HepG2 (cell line): ENCODE data around the gene RTEL1. TPM values are rescaled to one million over a fixed set of nuclear protein-coding genes. Genes with fewer than 3 reads are reported as not detected.

Experiments used
- BRF2 ChIP-seq: sonication (generic); formaldehyde crosslinking; IDR thresholded peaks from 2 replicates; pipeline ENCODE4 v1.8.1; 2022; ENCODE audit warnings: mild to moderate bottlenecking, missing genetic modification reagents
- CBX5 ChIP-seq: sonication (generic); formaldehyde crosslinking; IDR thresholded peaks from 2 replicates; pipeline ENCODE4 v1.4.0; 2020; ENCODE audit warnings: missing genetic modification reagents, borderline replicate concordance
- CENPX ChIP-seq: sonication (generic); formaldehyde crosslinking; IDR thresholded peaks from 2 replicates; pipeline ENCODE4 v1.9.0; 2021; ENCODE audit warnings: mild to moderate bottlenecking, missing genetic modification reagents, moderate library complexity
- FLYWCH1 ChIP-seq: sonication (generic); formaldehyde crosslinking; IDR thresholded peaks from 2 replicates; pipeline ENCODE4 v1.8.1; 2023; ENCODE audit warnings: mild to moderate bottlenecking, missing genetic modification reagents
- FOSL2 ChIP-seq: sonication (generic); formaldehyde crosslinking; IDR thresholded peaks from 2 replicates; pipeline ENCODE4 v1.4.0; 2020; ENCODE audit warnings: missing genetic modification reagents
- FOXK2 ChIP-seq: fragments of 450-650 bp; IDR thresholded peaks from 2 replicates; pipeline ENCODE4 v1.6.1; 2016
- HBP1 ChIP-seq: IDR thresholded peaks from 2 replicates; pipeline ENCODE4 v1.6.1; 2016; ENCODE audit warnings: low read depth, control low read depth
- MAF1 ChIP-seq: sonication (generic); formaldehyde crosslinking; IDR thresholded peaks from 2 replicates; pipeline ENCODE4 v1.5.0; 2020; ENCODE audit warnings: missing genetic modification reagents, borderline replicate concordance
- NFAT5 ChIP-seq: sonication (generic); formaldehyde crosslinking; IDR thresholded peaks from 2 replicates; pipeline ENCODE4 v1.4.0; 2020; ENCODE audit warnings: missing genetic modification reagents
- SAP130 ChIP-seq: IDR thresholded peaks from 2 replicates; pipeline ENCODE4 v1.6.1; 2016; ENCODE audit warnings: low read depth
- TAF1 ChIP-seq: sonication (generic); formaldehyde crosslinking; IDR thresholded peaks from 2 replicates; pipeline ENCODE4 v1.4.0; 2020; ENCODE audit warnings: missing genetic modification reagents
- TFE3 ChIP-seq: IDR thresholded peaks from 2 replicates; pipeline ENCODE4 v1.6.1; 2016
- THRA ChIP-seq: sonication (generic); formaldehyde crosslinking; IDR thresholded peaks from 2 replicates; pipeline ENCODE4 v1.4.0; 2020; ENCODE audit warnings: missing genetic modification reagents, borderline replicate concordance
- ZBTB42 ChIP-seq: sonication (generic); formaldehyde crosslinking; IDR thresholded peaks from 2 replicates; pipeline ENCODE4 v1.5.0; 2020; ENCODE audit warnings: mild to moderate bottlenecking, missing genetic modification reagents
- ZKSCAN1 ChIP-seq: fragments of 150-350 bp; IDR thresholded peaks from 2 replicates; pipeline ENCODE4 v1.6.1; 2014; ENCODE audit warnings: low read length
- ZNF567 ChIP-seq: sonication (generic); formaldehyde crosslinking; IDR thresholded peaks from 2 replicates; pipeline ENCODE4 v1.8.1; 2023; ENCODE audit warnings: mild to moderate bottlenecking, missing genetic modification reagents, borderline replicate concordance
- ZNF816 ChIP-seq: sonication (generic); formaldehyde crosslinking; IDR thresholded peaks from 2 replicates; pipeline ENCODE4 v1.8.0; 2022; ENCODE audit warnings: missing genetic modification reagents, mild to moderate bottlenecking, borderline replicate concordance
- polyA plus RNA-seq, 8 experiments: library from polyadenylated mRNA; depleted of rRNA in 3 of 8; stranded (reverse) in 7 of 8; unstranded in 1 of 8; fragments of >200 nt; fragmentation: Illumina TruSeq in 4 of 8; extraction: Trizol in 4 of 8; gene quantifications; 2 replicates each; pipeline versions ENCODE4 v1.2.1 to v1.2.3, GENCODE V29; 2011 to 2016; ENCODE audit warnings: low read depth in 4 of 8, missing spikeins in 1 of 8, mixed read lengths in 1 of 8; ENCODE audit not compliant: insufficient read depth in 1 of 8
- total RNA-seq, 5 experiments: library from RNA; depleted of rRNA; stranded (reverse); fragments of >200 nt; fragmentation: Illumina TruSeq; extraction: Trizol; gene quantifications; 2 replicates each; pipeline ENCODE4 v1.2.3, GENCODE V29; 2016; ENCODE audit warnings: low read depth in 1 of 5

RTEL1 gene
- total and polyA plus RNA-seq, 2 of the 13 experiments (the other 11 are each of a cell fraction or from before 2014, with no cell fraction given): 21.8 to 36.4 TPM

- TF ChIP-seq CBX5 (CRISPR knock-in tag) (no peak; the same call in 1 of the 2 replicates), NFAT5 (CRISPR knock-in tag) (no peak), ZNF567 (no peak), BRF2 (CRISPR knock-in tag) (0 out of 2 replicates have a peak, but pooled peaks have one; percentile 19), MAF1 (CRISPR knock-in tag) (no peak), TAF1 (CRISPR knock-in tag) (no peak), SAP130 (CRISPR knock-in tag) (no peak; the same call in 1 of the 2 replicates), ZNF816 (CRISPR knock-in tag) (no peak), ZBTB42 (CRISPR knock-in tag) (0 out of 2 replicates have a peak, but pooled peaks have one; percentile 54), TFE3 (no peak), FOXK2 (no peak), ZKSCAN1 (no peak), CENPX (CRISPR knock-in tag) (no peak), THRA (CRISPR knock-in tag) (no peak), HBP1 (CRISPR knock-in tag) (no peak), FLYWCH1 (no peak), FOSL2 (CRISPR knock-in tag) (peak; percentile 40; the same call in 1 of the 2 replicates)
Observed at GRCh38 chr20:63736893-63737694, 79.0 kb downstream of the RTEL1 start (continued).
